ENCODE data around the gene SIGLEC5. TPM values are rescaled to one million over a fixed set of nuclear protein-coding genes. Genes with fewer than 3 reads are reported as not detected.

The SIGLEC5 gene
- total and polyA plus RNA-seq, 2 of the 8 experiments (the other 6 are each of a cell fraction or from before 2014, with no cell fraction given): not detected

GRCh38 chr19:51590441-51590840 is 39.8 kb downstream of the SIGLEC5 start (continued):
- no peak for TF ChIP-seq SP4 (IDR thresholded peaks at IDR 0.05; ENCODE audit: low read length)
